Glutamatergic neuron (in vitro differentiated cells): ENCODE measurements around the gene TMEM130. TPM values are rescaled to one million over a fixed set of nuclear protein-coding genes. Genes with fewer than 3 reads are reported as not detected.

Experiments
- DNase-seq: peaks from one replicate; pipeline ENCODE4 v3.0.0; 2022
- H3K27ac Mint-ChIP-seq: one replicate; pipeline ENCODE4 v1.8.0; 2020; ENCODE audit warnings: mild to moderate bottlenecking, mixed read lengths, inconsistent platforms; ENCODE audit not compliant: unreplicated experiment
- H3K27me3 Mint-ChIP-seq: one replicate; pipeline ENCODE4 v1.8.0; 2020; ENCODE audit warnings: mild to moderate bottlenecking, moderate library complexity, mixed read lengths, inconsistent platforms; ENCODE audit not compliant: unreplicated experiment
- H3K36me3 Mint-ChIP-seq: one replicate; pipeline ENCODE4 v1.8.0; 2020; ENCODE audit warnings: mild to moderate bottlenecking, mixed read lengths, inconsistent platforms; ENCODE audit not compliant: unreplicated experiment
- H3K4me1 Mint-ChIP-seq: one replicate; pipeline ENCODE4 v1.8.0; 2020; ENCODE audit warnings: mild to moderate bottlenecking, low read depth, mixed read lengths, inconsistent platforms; ENCODE audit not compliant: unreplicated experiment
- H3K4me3 Mint-ChIP-seq: one replicate; pipeline ENCODE4 v1.8.0; 2020; ENCODE audit warnings: mild to moderate bottlenecking, mixed read lengths, inconsistent platforms; ENCODE audit not compliant: unreplicated experiment
- H3K9me3 Mint-ChIP-seq: one replicate; pipeline ENCODE4 v1.8.0; 2020; ENCODE audit warnings: mild to moderate bottlenecking, moderate library complexity, mixed read lengths, inconsistent platforms; ENCODE audit not compliant: unreplicated experiment
- total RNA-seq: library from RNA; stranded (reverse); fragmentation: NEBNext Ultra II Directional; extraction: Animal tissue kit (Norgen Biotek cat#: 25700); gene quantifications from one replicate; pipeline ENCODE4 v1.2.1, GENCODE V29; 2021; ENCODE audit not compliant: unreplicated experiment
- TF ChIP-seq, protein P1 (sequence below): fragments of 200-600 bp; sonication (generic); IDR thresholded peaks from one replicate; pipeline ENCODE4 v1.5.0; 2021; ENCODE audit not compliant: partially characterized antibody, unreplicated experiment

Gene TMEM130
- total RNA-seq, 1 donor from 2014 or later = 7.8 TPM

DNA sequence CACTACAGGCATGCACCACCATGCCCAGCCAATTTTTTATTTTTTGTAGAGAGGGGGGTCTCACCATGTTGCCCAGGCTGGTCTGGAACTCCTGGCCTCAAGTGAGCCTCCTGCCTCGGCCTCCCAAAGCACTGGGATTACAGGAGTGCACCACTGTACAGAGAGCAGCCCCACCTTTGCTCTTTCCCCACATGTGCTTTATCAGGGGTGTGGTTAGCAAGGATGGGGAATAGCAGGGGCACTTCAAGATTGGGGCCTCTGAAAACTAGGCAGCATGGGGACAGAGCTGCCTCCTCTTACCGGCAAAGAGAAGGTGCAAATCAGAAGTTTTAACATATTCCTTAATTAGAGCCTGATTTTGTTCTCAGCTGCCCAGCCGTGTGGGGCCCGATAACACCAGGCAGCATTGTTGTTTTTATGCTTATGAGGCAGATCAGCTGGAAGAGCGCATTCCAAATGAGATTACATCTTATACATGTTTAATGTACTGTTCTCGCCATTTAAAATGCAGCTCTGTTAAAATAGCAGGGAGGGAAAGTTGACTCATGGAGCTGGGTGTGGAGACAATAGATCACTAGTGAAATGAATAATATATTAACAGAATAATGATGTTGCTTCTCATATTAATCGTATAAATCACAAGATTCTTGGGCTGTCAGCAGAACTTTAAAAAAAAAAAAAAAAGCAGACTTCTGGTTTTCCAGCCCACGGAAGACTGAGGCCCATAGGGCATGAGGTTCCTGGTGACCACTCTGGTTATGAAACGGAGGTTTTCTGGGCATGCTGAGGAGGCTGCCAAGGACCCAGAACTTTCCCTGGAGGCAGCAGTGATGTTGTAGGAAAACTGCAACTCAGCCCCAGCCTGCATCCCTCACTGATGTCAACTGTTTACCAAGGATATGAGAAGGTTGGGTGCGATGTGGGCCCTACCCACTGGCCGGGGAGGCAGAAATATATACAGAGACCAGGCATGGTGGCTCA is 62.5 kb downstream of the TMEM130 start:
- H3K9me3 Mint-ChIP-seq = peaks cover 21% of the 10 kb centered on the region
- no peak for DNase-seq
- peak overlapping the region; percentile 59 for H3K27ac Mint-ChIP-seq
- peak overlapping the region; percentile 20 for H3K4me3 Mint-ChIP-seq
- TF ChIP-seq, protein P1, sequence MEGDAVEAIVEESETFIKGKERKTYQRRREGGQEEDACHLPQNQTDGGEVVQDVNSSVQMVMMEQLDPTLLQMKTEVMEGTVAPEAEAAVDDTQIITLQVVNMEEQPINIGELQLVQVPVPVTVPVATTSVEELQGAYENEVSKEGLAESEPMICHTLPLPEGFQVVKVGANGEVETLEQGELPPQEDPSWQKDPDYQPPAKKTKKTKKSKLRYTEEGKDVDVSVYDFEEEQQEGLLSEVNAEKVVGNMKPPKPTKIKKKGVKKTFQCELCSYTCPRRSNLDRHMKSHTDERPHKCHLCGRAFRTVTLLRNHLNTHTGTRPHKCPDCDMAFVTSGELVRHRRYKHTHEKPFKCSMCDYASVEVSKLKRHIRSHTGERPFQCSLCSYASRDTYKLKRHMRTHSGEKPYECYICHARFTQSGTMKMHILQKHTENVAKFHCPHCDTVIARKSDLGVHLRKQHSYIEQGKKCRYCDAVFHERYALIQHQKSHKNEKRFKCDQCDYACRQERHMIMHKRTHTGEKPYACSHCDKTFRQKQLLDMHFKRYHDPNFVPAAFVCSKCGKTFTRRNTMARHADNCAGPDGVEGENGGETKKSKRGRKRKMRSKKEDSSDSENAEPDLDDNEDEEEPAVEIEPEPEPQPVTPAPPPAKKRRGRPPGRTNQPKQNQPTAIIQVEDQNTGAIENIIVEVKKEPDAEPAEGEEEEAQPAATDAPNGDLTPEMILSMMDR = no peak
- H3K36me3 Mint-ChIP-seq = no peaks in the 10 kb centered on the region
- peaks cover 9% of the 10 kb centered on the region for H3K27me3 Mint-ChIP-seq
- H3K4me1 Mint-ChIP-seq = peaks cover 25% of the 10 kb centered on the region

DNA sequence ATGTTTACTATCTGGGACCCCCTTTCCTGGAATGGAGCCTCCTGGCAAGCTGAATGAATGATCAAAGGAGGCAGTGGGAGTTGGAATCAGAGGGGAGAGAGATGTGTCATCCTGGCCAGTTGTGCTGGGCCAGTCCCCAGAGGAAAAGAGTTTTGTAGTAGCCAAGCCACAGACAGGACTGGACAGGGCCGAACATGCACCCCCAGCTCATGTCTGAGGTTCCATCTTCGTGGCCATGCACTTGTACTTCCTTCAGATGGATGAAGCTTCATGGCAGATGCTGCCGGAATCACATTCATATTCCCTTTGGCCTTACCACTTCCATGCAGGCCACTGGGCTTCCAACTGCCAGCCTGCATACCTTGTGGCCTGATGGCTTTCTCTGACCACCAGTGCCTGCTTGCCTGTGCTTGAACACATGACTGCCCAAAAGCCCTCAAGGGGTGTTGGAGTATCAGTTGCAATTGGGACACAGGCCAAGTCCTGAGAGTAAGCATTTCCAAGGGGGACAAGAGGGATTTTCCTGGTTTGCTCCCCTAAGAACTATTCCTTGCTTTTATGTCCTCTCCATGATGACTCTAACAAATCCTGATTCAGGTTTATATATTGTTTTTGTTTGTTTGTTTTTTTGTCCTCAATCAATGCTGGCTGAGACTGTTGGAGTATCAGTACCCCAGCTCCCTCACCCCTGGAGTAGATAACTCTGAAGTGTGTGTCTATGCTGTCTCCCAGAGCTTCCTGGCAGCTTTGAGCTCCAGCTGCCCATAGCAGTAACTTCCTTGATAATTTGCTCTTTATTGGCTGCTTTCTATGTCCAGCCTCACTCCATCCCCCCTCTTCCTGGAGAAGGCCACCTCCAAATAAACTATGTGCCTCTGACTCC is 63.6 kb downstream of the TMEM130 start:
- TF ChIP-seq, protein P1 = no peak
- H3K27me3 Mint-ChIP-seq = peaks cover 9% of the 10 kb centered on the region
- no peak for DNase-seq
- H3K4me1 Mint-ChIP-seq = peaks cover 25% of the 10 kb centered on the region
- H3K36me3 Mint-ChIP-seq = peaks cover under 1% of the 10 kb centered on the region
- H3K9me3 Mint-ChIP-seq = peaks cover 21% of the 10 kb centered on the region
- H3K27ac Mint-ChIP-seq = no peak overlapping the region
- no peak overlapping the region for H3K4me3 Mint-ChIP-seq

DNA sequence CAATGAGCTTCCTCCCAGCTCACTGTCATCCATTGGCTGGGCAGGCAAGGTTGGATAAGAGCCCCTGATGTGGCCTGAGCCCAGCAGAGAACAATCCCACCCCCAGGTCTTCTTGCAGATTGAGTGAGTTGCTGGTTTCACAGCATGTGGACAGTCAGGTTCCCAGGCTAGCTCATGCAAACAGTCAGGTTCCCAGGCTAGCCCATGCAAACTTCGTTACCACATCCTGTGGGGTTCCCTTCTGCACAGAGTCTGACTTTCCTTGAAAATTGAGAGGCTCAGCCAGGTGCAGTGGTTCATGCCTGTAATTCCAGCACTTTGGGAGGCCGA is 67.1 kb downstream of the TMEM130 start:
- no peak for DNase-seq
- Mint-ChIP-seq H3K36me3 (peaks cover 15% of the 10 kb centered on the region), H3K27me3 (no peaks in the 10 kb centered on the region), H3K9me3 (peaks cover 6% of the 10 kb centered on the region), H3K27ac (peak overlapping the region; percentile 78), H3K4me3 (no peak overlapping the region), H3K4me1 (peaks cover 16% of the 10 kb centered on the region)
- TF ChIP-seq, protein P1 = no peak

DNA sequence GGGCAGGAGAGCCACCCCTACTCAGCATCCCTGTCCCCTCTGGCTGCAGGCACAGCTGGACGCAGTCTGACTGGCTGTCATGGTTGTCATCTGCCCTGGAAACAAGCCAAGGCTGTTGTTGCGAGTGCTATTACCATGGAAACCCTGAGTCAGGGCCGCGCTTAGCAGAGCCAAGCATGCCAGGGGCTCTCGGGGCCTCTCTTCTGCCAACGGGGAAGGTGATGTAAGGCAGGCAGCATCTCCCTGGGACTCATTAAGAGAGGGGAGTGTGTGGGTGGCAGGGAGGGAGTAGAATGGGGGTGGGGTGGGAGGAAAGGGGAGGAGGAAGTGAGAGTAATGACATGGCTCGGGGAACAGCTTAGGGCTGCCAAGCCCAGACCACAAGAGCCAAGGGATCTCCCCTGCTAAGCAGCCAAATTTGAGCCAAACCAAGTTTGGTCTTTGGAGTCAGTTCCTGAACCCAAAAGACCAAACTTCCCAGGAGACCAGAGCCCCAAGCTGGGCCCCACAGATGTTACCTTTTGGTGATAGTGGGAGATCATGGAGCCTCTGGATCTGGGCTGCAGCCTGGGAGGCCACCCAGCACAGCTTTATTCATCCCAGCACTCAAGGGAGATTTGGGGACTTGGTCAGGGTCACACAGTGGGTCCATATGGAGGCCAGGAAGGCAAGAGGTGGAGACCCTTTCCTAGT is 67.6 kb downstream of the TMEM130 start:
- Mint-ChIP-seq H3K4me1 (peaks cover 14% of the 10 kb centered on the region), H3K9me3 (peaks cover 6% of the 10 kb centered on the region), H3K27ac (peak overlapping the region; percentile 78), H3K36me3 (peaks cover 15% of the 10 kb centered on the region), H3K27me3 (no peaks in the 10 kb centered on the region), H3K4me3 (no peak overlapping the region)
- TF ChIP-seq, protein P1 = no peak
- DNase-seq = peak; percentile 79
